ENCODE results near the gene CCDC91.

GRCh38 chr12:28286352-28286751 is 96.1 kb downstream of the CCDC91 start:
- no peak for TF ChIP-seq CTCF (IDR thresholded peaks at IDR 0.05)
- no peak for TF ChIP-seq POLR2A (IDR thresholded peaks at IDR 0.05)
